Astrocyte of the spinal cord (primary cell): ENCODE measurements around the gene ADGRV1.
"Not testable (repeated sequence)": the region's sequence is repeated elsewhere in the genome, so short reads cannot be mapped to it uniquely, and the experiment has no call there.

Experiments used
- DNase-seq: peaks from one replicate; pipeline ENCODE4 v3.0.0; 2011; ENCODE audit warnings: low read depth, low spot score
- H3K4me3 ChIP-seq: 2 replicates; pipeline ENCODE4 v1.5.1; 2011; ENCODE audit warnings: low read depth, mild to moderate bottlenecking, low read length, moderate library complexity
- CTCF ChIP-seq: IDR thresholded peaks from 2 replicates; pipeline ENCODE4 v1.5.1; 2012; ENCODE audit warnings: low read depth, mild to moderate bottlenecking, low read length, inconsistent platforms
- in situ Hi-C: cut with HindIII; loops from 2 replicates; pipeline ENCODE4 v1.10.0; 2017; ENCODE audit warnings: low sequenced_read_pairs

Gene ADGRV1

GRCh38 chr5:91038180-91038808 lies 479.7 kb downstream of the ADGRV1 start:
- TF ChIP-seq CTCF, result no peak
- no peak for DNase-seq
- in situ Hi-C loops, result no loop called here
- H3K4me3 ChIP-seq, result no peak overlapping the region

DNA sequence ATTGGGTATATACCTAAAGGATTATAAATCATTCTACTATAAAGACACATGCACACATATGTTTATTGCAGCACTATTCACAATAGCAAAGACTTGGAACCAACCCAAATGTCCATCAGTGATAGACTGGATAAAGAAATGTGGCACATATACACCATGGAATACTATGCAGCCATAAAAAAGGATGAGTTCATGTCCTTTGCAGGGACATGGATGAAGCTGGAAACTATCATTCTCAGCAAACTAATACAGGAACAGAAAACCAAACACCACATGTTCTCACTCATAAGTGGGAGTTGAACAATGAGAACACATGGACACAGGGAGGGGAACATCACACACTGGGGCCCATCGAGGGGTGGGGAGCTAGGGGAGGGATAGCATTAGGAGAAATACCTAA lies 482.5 kb downstream of the ADGRV1 start:
- H3K4me3 ChIP-seq, in situ Hi-C loops, DNase-seq: not testable (repeated sequence)

DNA sequence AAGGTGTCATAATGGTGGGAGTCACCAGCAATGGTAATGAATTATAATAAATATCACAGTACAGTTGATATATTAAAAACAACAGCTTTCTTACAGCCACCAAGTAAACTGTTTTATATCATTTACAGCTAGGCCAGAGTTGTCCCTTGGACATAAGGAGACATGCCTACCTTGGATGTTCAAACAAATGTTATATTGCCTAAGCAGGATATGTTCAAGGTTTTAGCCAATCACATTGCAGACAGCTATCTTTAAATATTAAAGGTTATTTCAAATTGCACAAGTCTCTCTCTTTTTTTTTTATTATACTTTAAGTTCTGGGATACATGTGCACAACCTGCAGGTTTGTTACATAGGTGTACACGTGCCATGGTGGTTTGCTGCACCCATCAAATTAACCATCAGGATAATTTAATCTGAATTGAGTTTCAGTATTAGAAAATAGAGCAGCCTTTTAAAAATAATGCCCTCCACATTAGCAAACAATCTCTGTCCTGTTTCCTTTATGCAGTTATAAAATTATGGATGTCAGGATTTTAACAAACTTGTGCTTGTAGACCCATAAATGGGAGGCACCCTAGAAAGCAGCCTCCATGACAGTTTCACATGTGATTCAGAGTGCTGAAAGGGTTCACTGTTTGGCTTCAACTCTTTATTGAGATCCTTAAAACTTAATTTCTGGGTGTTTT lies 483.8 kb downstream of the ADGRV1 start:
- in situ Hi-C loops, result no loop called here
- no peak for TF ChIP-seq CTCF
- H3K4me3 ChIP-seq, result no peak overlapping the region
- no peak for DNase-seq

DNA sequence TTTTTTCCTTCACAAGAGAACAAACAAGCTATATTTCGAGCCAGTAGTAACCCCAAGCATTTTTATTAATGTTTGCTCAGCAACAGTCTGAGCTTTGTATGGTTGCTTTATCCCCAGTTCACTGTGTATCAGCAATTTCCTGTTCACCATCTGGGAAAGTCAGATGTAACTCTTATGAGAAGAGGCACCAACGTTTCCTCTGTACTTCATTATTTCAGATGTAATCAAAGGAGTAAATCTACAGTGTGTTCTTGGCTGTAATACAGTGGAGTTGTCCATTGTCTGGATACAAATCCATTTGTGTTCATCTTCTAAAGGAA lies 484.3 kb downstream of the ADGRV1 start:
- in situ Hi-C loops, result no loop called here
- DNase-seq, result no peak
- no peak for TF ChIP-seq CTCF
- H3K4me3 ChIP-seq, result no peak overlapping the region

- no peak for TF ChIP-seq CTCF
- no peak overlapping the region for H3K4me3 ChIP-seq
- in situ Hi-C loops, result no loop called here
- no peak for DNase-seq
Observed at GRCh38 chr5:91048073-91048472, 489.5 kb downstream of the ADGRV1 start.

DNA sequence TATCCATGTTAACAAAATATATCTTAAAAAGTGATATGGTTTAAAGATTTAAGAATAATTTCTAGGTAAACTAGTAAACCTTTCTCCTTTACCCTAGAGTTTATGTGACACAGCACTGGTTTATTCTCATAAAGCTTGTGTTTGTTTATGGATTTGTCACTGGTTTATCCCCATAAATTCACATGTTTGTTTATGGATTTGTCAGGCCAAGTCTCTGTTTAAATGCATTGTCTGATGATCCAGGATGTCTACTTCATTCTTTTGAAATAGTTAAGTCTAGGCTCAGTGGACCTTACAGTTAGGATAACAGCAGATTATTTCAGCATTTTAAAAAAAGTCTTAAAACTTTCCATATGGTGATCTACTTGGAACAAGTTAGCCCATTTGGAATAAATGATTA lies 490.5 kb downstream of the ADGRV1 start:
- in situ Hi-C loops, result no loop called here
- no peak for TF ChIP-seq CTCF
- H3K4me3 ChIP-seq, result no peak overlapping the region
- DNase-seq, result no peak

DNA sequence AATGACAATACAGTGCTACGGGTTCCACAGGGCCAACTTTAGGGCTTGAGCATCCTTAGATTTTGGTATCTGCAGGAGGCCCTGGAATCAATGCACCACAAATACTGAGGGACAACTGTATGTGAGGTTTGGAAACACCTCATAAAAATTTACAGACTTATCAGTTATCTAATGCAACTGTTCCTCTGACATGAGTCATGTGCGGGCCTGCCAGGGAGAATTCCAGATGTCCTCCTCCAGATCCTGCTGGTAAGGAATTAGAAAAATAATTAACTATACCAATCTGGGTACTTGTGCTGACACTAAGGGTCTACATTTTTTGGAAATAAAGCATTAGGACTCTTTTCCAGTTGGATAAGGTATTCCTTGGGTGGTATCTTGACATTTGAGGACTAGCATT lies 491.2 kb downstream of the ADGRV1 start:
- H3K4me3 ChIP-seq, result no peak overlapping the region
- in situ Hi-C loops, result no loop called here
- no peak for TF ChIP-seq CTCF
- DNase-seq, result peak; percentile 5

DNA sequence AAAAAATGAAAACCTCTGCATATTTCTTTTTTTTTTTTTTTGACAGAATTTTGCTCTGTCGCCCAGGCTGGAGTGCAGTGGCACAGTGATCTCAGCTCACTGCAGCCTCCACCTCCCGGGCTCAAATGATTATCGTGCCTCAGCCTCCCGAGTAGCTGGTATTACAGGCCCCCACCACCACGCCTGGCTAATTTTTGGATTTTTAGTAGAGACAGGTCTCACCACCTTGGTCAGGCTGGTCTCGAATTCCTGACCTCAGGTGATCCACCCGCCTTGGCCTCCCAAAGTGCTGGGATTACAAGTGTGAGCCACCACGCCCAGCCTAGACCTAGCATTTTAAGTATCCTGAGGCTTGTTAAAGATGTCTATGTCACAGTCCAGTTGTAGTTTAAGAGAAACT lies 493.8 kb downstream of the ADGRV1 start:
- H3K4me3 ChIP-seq, in situ Hi-C loops, DNase-seq: not testable (repeated sequence)
